Left colon (tissue), 2 donors: ENCODE data around the gene RALGPS1. TPM values are rescaled to one million over a fixed set of nuclear protein-coding genes. Genes with fewer than 3 reads are reported as not detected.

ENCODE experiments used
- ATAC-seq: fragments of 200-7000 bp; cut with Tn5 transposase; one replicate; pipeline ENCODE4 v1.9.1; 2020; ENCODE audit warnings: mild to moderate bottlenecking, moderate library complexity
- DNase-seq, 2 donors: peaks; one replicate each; pipeline ENCODE4 v3.0.0-alpha.2; 2020
- intact Hi-C, 2 donors: fragments of 100-400 bp; cut with DNase I in 1 of 2; cut with micrococcal nuclease in 1 of 2; formaldehyde crosslinking; loops; one replicate each; pipeline versions ENCODE4 v1.11.2 to v1.14.0; 2022; cut with DNase I, micrococcal nuclease
- total RNA-seq, 2 donors: library from RNA; stranded (reverse); fragmentation: NEBNext Ultra II Directional; extraction: Animal tissue kit (Norgen Biotek cat#: 25700); gene quantifications; one replicate each; pipeline ENCODE4 v1.2.1, GENCODE V29; 2021
- donor health status: DM: no; HTN: no; CAD: no.
- donor health status: DM: yes; HTN: yes; CAD: no.

RALGPS1 gene
- total RNA-seq, 2 donors from 2014 or later = 32.7 to 46.5 TPM

- ATAC-seq (no peak), DNase-seq (no peak)
These were observed 341.1 kb downstream of the RALGPS1 start for GRCh38 chr9:127255692-127256091.

GRCh38 chr9:127256324-127256723, 341.7 kb downstream of the RALGPS1 start:
- intact Hi-C loops = no loop called here

More at GRCh38 chr9:127255692-127256091, 341.1 kb downstream of the RALGPS1 start:
- intact Hi-C loops = no loop called here

GRCh38 chr9:127258606-127259471, 344.3 kb downstream of the RALGPS1 start:
- no peak for DNase-seq
- intact Hi-C loops = no loop called here
- no peak for ATAC-seq

More at GRCh38 chr9:127256324-127256723, 341.7 kb downstream of the RALGPS1 start:
- no peak for DNase-seq
- ATAC-seq = no peak

- intact Hi-C loops = no loop called here
- ATAC-seq = no peak
- DNase-seq = no peak
These were observed 348.0 kb downstream of the RALGPS1 start for GRCh38 chr9:127262602-127263001.

- intact Hi-C loops = no loop called here
- DNase-seq (no peak), ATAC-seq (no peak)
These were observed 348.7 kb downstream of the RALGPS1 start for GRCh38 chr9:127263237-127263636.

GRCh38 chr9:127263664-127264063, 349.1 kb downstream of the RALGPS1 start:
- intact Hi-C loops = no loop called here
- no peak for DNase-seq

GRCh38 chr9:127264462-127265219, 350.1 kb downstream of the RALGPS1 start, which contains the start of gene GARNL3:
TSS of gene GARNL3 (plus strand) at chr9:127264774. CDS start at chr9:127264878, 104 bp downstream.
- intact Hi-C loops = no loop called here
- ATAC-seq (no peak), DNase-seq (no peak)

More at GRCh38 chr9:127263664-127264063, 349.1 kb downstream of the RALGPS1 start:
- no peak for ATAC-seq

- intact Hi-C loops = no loop called here
- DNase-seq (no peak), ATAC-seq (no peak)
These were observed 353.4 kb downstream of the RALGPS1 start for GRCh38 chr9:127267793-127268525.

- intact Hi-C loops = no loop called here
- ATAC-seq = no peak
- no peak for DNase-seq
These were observed 354.9 kb downstream of the RALGPS1 start for GRCh38 chr9:127269449-127269848.

Other genes starting within 250 kb of the RALGPS1 start
- 10 to 100 TPM; 15.5 to 17.3 TPM for gene ZBTB43, start 109.7 kb upstream of the RALGPS1 start, total RNA-seq
- gene ZBTB34, start 54.1 kb upstream of the RALGPS1 start, total RNA-seq = 1 to 10 TPM; 6.6 to 9.4 TPM
- gene ANGPTL2, start 207.9 kb downstream of the RALGPS1 start, total RNA-seq = 10 to 100 TPM in 1 of 2 donors, 1 to 10 TPM in 1; 6.0 to 12.0 TPM